CD4-positive, alpha-beta T cell (primary cell): ENCODE measurements around the gene KCND3. TPM values are rescaled to one million over a fixed set of nuclear protein-coding genes. Genes with fewer than 3 reads are reported as not detected.

ENCODE experiments used
- ATAC-seq: fragments of 200-7000 bp; cut with Tn5 transposase; one replicate; pipeline ENCODE4 v1.10.0; 2022; ENCODE audit warnings: mild to moderate bottlenecking; ENCODE audit not compliant: poor library complexity
- CTCF ChIA-PET: fragments of 350-600 bp; sonication (Branson Sonifier 250); formaldehyde crosslinking; loops from one replicate; lab custom pipeline; 2021; ENCODE audit warnings: antibody characterized with exemption, inconsistent platforms; lab: Charles Lee
- POLR2A ChIA-PET: fragments of 350-600 bp; sonication (Branson Sonifier 250); formaldehyde crosslinking; loops from one replicate; lab custom pipeline; 2021; ENCODE audit warnings: antibody characterized with exemption, inconsistent platforms; lab: Charles Lee
- DNase-seq, 14 experiments: peaks; one replicate each; pipeline ENCODE4 v3.0.0-alpha.2; 2013 to 2020; ENCODE audit warnings: mixed read lengths in 2 of 14
- H3K27ac ChIP-seq, 2 donors: one replicate each; pipeline versions ENCODE4 v1.5.1 to v1.7.0; 2013; ENCODE audit warnings: low read length in 2 of 2, low read depth in 1 of 2, mild to moderate bottlenecking in 1 of 2
- H3K27me3 ChIP-seq, 2 experiments: 1 replicate in 1 of 2; 2 replicates in 1 of 2; pipeline versions ENCODE4 v1.6.1 to v1.7.0; 2013; ENCODE audit warnings: low read length in 2 of 2, control low read depth in 1 of 2, mild to moderate bottlenecking in 1 of 2, moderate library complexity in 1 of 2; ENCODE audit not compliant: insufficient read depth in 2 of 2, control insufficient read depth in 1 of 2
- H3K36me3 ChIP-seq: one replicate; pipeline ENCODE4 v1.6.1; 2013; ENCODE audit warnings: low read length, control low read depth; ENCODE audit not compliant: insufficient read depth
- H3K4me1 ChIP-seq: one replicate; pipeline ENCODE4 v1.6.1; 2013; ENCODE audit warnings: low read length, control low read depth; ENCODE audit not compliant: insufficient read depth
- H3K4me3 ChIP-seq: one replicate; pipeline ENCODE4 v1.5.1; 2013; ENCODE audit warnings: mild to moderate bottlenecking, low read length, moderate library complexity
- H3K9me3 ChIP-seq, 2 experiments: 1 replicate in 1 of 2; 2 replicates in 1 of 2; pipeline versions ENCODE4 v1.6.1 to v1.7.0; 2013; ENCODE audit warnings: low read length in 2 of 2, mild to moderate bottlenecking in 2 of 2, control low read depth in 1 of 2, moderate library complexity in 1 of 2; ENCODE audit not compliant: control insufficient read depth in 1 of 2, insufficient read depth in 1 of 2
- H3K27ac Mint-ChIP-seq: one replicate; pipeline ENCODE4 v1.8.0; 2020; ENCODE audit warnings: mixed read lengths
- H3K27me3 Mint-ChIP-seq: one replicate; pipeline ENCODE4 v1.8.0; 2021; ENCODE audit warnings: mixed read lengths
- H3K36me3 Mint-ChIP-seq: one replicate; pipeline ENCODE4 v1.8.0; 2021; ENCODE audit warnings: low read depth, mixed read lengths
- H3K4me1 Mint-ChIP-seq: one replicate; pipeline ENCODE4 v1.8.0; 2021; ENCODE audit warnings: low read depth, mixed read lengths
- H3K4me3 Mint-ChIP-seq: one replicate; pipeline ENCODE4 v1.8.0; 2020; ENCODE audit warnings: mild to moderate bottlenecking, mixed read lengths
- H3K9me3 Mint-ChIP-seq: one replicate; pipeline ENCODE4 v1.8.0; 2020; ENCODE audit warnings: mixed read lengths
- CTCF ChIP-seq: fragments of 200-600 bp; IDR thresholded peaks from one replicate; pipeline ENCODE4 v1.8.0; 2022; ENCODE audit warnings: antibody characterized with exemption, mild to moderate bottlenecking
- intact Hi-C, 2 experiments: fragments of 100-400 bp; cut with DNase I in 1 of 2; cut with micrococcal nuclease in 1 of 2; formaldehyde crosslinking; loops; one replicate each; pipeline versions ENCODE4 v1.15.1 to v1.9.0; 2023 to 2025; cut with DNase I, micrococcal nuclease
- total RNA-seq, 174 experiments: library from RNA in 2 of 174; stranded (reverse) in 2 of 174; gene quantifications; one replicate each; pipeline ENCODE4 v1.2.3 and lab custom pipeline; 2021 to 2026

Gene KCND3
- total RNA-seq, 2 experiments from 2014 or later = 0.05 TPM; not detected in 1

- Mint-ChIP-seq H3K9me3 (no peaks in the 10 kb centered on the region), H3K36me3 (no peaks in the 10 kb centered on the region), H3K27me3 (peaks cover 15% of the 10 kb centered on the region), H3K4me1 (no peaks in the 10 kb centered on the region), H3K27ac (no peak overlapping the region), H3K4me3 (no peak overlapping the region)
- ATAC-seq = no peak
- POLR2A ChIA-PET = no interaction called here
- Histone ChIP-seq H3K27me3 (peaks cover 3 to 5% of the 10 kb centered on the region in 2 experiments), H3K9me3 (no peaks in the 10 kb centered on the region), H3K36me3 (no peaks in the 10 kb centered on the region), H3K4me3 (no peak overlapping the region), H3K4me1 (no peaks in the 10 kb centered on the region), H3K27ac (no peak overlapping the region)
- intact Hi-C loops = no loop called here
- CTCF ChIA-PET = no interaction called here
- DNase-seq = no peak
- TF ChIP-seq CTCF = no peak
These were observed 40.7 kb upstream of the KCND3 start for GRCh38 chr1:112030157-112030556.

GRCh38 chr1:112027696-112028095 lies 38.2 kb upstream of the KCND3 start:
- Histone ChIP-seq H3K9me3 (no peaks in the 10 kb centered on the region), H3K4me1 (no peaks in the 10 kb centered on the region), H3K27me3 (peaks cover 5 to 6% of the 10 kb centered on the region in 2 experiments), H3K27ac (no peak overlapping the region), H3K4me3 (no peak overlapping the region), H3K36me3 (no peaks in the 10 kb centered on the region)
- no peak overlapping the region for H3K4me3 Mint-ChIP-seq
- CTCF ChIA-PET = no interaction called here
- intact Hi-C loops = no loop called here
- peaks cover 25% of the 10 kb centered on the region for H3K27me3 Mint-ChIP-seq
- H3K4me1 Mint-ChIP-seq = no peaks in the 10 kb centered on the region
- DNase-seq (no peak), ATAC-seq (no peak)
- H3K36me3 Mint-ChIP-seq = no peaks in the 10 kb centered on the region
- no peaks in the 10 kb centered on the region for H3K9me3 Mint-ChIP-seq
- TF ChIP-seq CTCF = no peak
- POLR2A ChIA-PET = no interaction called here
- no peak overlapping the region for H3K27ac Mint-ChIP-seq

- Mint-ChIP-seq H3K4me1 (no peaks in the 10 kb centered on the region), H3K27me3 (peaks cover 29% of the 10 kb centered on the region)
These were observed 37.0 kb upstream of the KCND3 start for GRCh38 chr1:112026501-112026900.

More at GRCh38 chr1:112026501-112026900, 37.0 kb upstream of the KCND3 start:
- POLR2A ChIA-PET = no interaction called here
- Mint-ChIP-seq H3K36me3 (no peaks in the 10 kb centered on the region), H3K27ac (no peak overlapping the region), H3K9me3 (no peaks in the 10 kb centered on the region), H3K4me3 (no peak overlapping the region)
- H3K4me1 ChIP-seq = no peaks in the 10 kb centered on the region
- H3K9me3 ChIP-seq = no peaks in the 10 kb centered on the region
- H3K36me3 ChIP-seq = no peaks in the 10 kb centered on the region
- H3K27ac ChIP-seq = no peak overlapping the region
- DNase-seq (no peak), ATAC-seq (no peak)
- peaks cover 0 to 6% of the 10 kb centered on the region in 2 experiments for H3K27me3 ChIP-seq
- intact Hi-C loops = no loop called here
- CTCF ChIA-PET = no interaction called here
- TF ChIP-seq CTCF = no peak
- no peak overlapping the region for H3K4me3 ChIP-seq
